GM18868 (cell line): Measurements from ENCODE around the gene CFHR2.

Source experiments
- ATAC-seq: cut with Tn5 transposase; IDR thresholded peaks from one replicate; pipeline ENCODE4 v1.9.1; 2021; ENCODE audit warnings: mild to moderate bottlenecking, moderate library complexity; ENCODE audit not compliant: unreplicated experiment

CFHR2 gene

DNA sequence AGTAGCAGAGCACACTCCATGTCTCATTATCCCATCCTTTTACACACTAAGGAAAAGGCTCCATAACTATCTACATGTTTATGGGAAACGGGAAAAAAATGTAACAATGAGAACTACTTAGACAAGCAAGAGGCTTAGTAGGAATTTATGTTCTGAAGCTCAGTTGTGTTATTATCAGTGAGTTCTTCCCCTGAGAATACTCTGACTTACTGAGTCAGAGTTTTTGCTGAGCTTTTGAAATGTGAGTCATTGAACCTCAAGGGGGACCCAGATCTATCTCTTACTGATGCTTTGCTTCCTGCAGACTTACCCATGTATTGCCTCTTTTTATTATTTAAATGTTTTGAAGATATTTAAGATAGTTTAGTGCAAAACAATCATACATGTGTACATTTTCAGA lies 53.9 kb downstream of the CFHR2 start:
- ATAC-seq, result peak; percentile 78

- ATAC-seq, result no peak
These were observed 58.3 kb downstream of the CFHR2 start for GRCh38 chr1:197001828-197002227.

DNA sequence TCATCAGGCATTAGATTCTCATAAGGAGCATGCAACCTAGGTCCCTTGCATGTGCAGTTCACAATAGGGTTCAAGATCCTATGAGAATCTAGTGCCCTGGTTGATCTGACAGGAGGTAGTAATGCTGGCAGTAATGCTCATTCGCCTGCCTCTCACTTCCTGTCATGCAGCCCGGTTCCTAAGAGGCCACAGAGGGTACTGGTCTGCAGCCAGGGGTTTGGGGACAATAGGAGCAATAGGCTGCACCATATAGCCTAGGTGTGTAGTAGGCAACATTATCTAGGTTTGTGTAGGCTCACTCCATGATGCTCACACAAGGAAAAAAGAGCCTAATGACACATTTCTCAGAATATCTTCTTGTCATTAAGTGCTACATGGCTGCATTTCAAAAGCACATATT lies 59.6 kb downstream of the CFHR2 start:
- no peak for ATAC-seq

GRCh38 chr1:197008861-197009260 lies 65.3 kb downstream of the CFHR2 start:
- no peak for ATAC-seq
